GM23338 (cell line): ENCODE results near the gene MAN2B2. TPM values are rescaled to one million over a fixed set of nuclear protein-coding genes. Genes with fewer than 3 reads are reported as not detected.

Experiments
- ATAC-seq: fragments of 200-7000 bp; cut with Tn5 transposase; 3 replicates; pipeline ENCODE4 v1.9.1; 2020
- DNase-seq: peaks from one replicate; pipeline ENCODE4 v3.0.0-alpha.2; 2015; ENCODE audit warnings: low spot score
- H2AFZ ChIP-seq: fragments of 200-600 bp; sonication (generic); 2 replicates; pipeline ENCODE4 v1.8.0; 2016; ENCODE audit warnings: antibody characterized with exemption, mild to moderate bottlenecking, moderate library complexity
- H3F3A ChIP-seq: fragments of 200-600 bp; sonication (generic); replicated peaks from 2 replicates; pipeline ENCODE4 v1.8.0; 2017; ENCODE audit warnings: antibody characterized with exemption, mixed run types, low read depth
- H3K27ac ChIP-seq: fragments of 200-600 bp; sonication (generic); 2 replicates; pipeline ENCODE4 v1.6.1; 2016; ENCODE audit warnings: low read depth
- H3K27me3 ChIP-seq: fragments of 200-600 bp; sonication (generic); 2 replicates; pipeline ENCODE4 v1.8.0; 2016; ENCODE audit warnings: mild to moderate bottlenecking, mixed run types, moderate library complexity; ENCODE audit not compliant: insufficient read depth
- H3K36me3 ChIP-seq: fragments of 200-600 bp; sonication (generic); 2 replicates; pipeline ENCODE4 v1.8.0; 2016; ENCODE audit warnings: mild to moderate bottlenecking; ENCODE audit not compliant: insufficient read depth
- H3K4me1 ChIP-seq: fragments of 200-600 bp; sonication (generic); 2 replicates; pipeline ENCODE4 v1.8.0; 2016; ENCODE audit warnings: mild to moderate bottlenecking, moderate library complexity; ENCODE audit not compliant: insufficient read depth
- H3K4me2 ChIP-seq: fragments of 200-600 bp; sonication (generic); 2 replicates; pipeline ENCODE4 v1.7.1; 2017; ENCODE audit warnings: mixed run types
- H3K4me3 ChIP-seq: fragments of 200-600 bp; sonication (generic); 2 replicates; pipeline ENCODE4 v1.6.1; 2016; ENCODE audit warnings: mixed run types
- H3K79me2 ChIP-seq: fragments of 200-600 bp; sonication (generic); replicated peaks from 2 replicates; pipeline ENCODE4 v1.8.0; 2017; ENCODE audit warnings: mild to moderate bottlenecking; ENCODE audit not compliant: insufficient read depth
- H3K9me2 ChIP-seq: fragments of 200-600 bp; sonication (generic); 2 replicates; pipeline ENCODE4 v1.8.0; 2017; ENCODE audit not compliant: insufficient read depth
- H4K20me1 ChIP-seq: fragments of 200-600 bp; sonication (generic); replicated peaks from 2 replicates; pipeline ENCODE4 v1.8.0; 2017; ENCODE audit warnings: mild to moderate bottlenecking; ENCODE audit not compliant: insufficient read depth
- H3K27ac Mint-ChIP-seq: 2 replicates; pipeline ENCODE4 v1.8.0; 2020; ENCODE audit warnings: inconsistent platforms, mild to moderate bottlenecking, moderate library complexity, mixed read lengths
- H3K27me3 Mint-ChIP-seq: 3 replicates; pipeline ENCODE4 v1.8.0; 2022; ENCODE audit warnings: low read depth, mild to moderate bottlenecking, moderate library complexity, mixed read lengths, inconsistent platforms; ENCODE audit not compliant: insufficient read depth, poor library complexity
- H3K36me3 Mint-ChIP-seq: 3 replicates; pipeline ENCODE4 v1.8.0; 2021; ENCODE audit warnings: low read depth, mild to moderate bottlenecking, inconsistent platforms, moderate library complexity, mixed read lengths
- H3K4me1 Mint-ChIP-seq: 3 replicates; pipeline ENCODE4 v1.8.0; 2020; ENCODE audit warnings: mild to moderate bottlenecking, inconsistent platforms, mixed read lengths
- H3K4me3 Mint-ChIP-seq: 3 replicates; pipeline ENCODE4 v1.8.0; 2021; ENCODE audit warnings: moderate library complexity, mild to moderate bottlenecking, inconsistent platforms, mixed read lengths
- H3K9me3 Mint-ChIP-seq: 3 replicates; pipeline ENCODE4 v1.8.0; 2020; ENCODE audit warnings: moderate library complexity, mild to moderate bottlenecking, inconsistent platforms, mixed read lengths
- CREB1 ChIP-seq: fragments of 250-450 bp; sonication (Bioruptor Pico); IDR thresholded peaks from 2 replicates; pipeline ENCODE4 v1.5.0; 2020; ENCODE audit warnings: low read depth, mild to moderate bottlenecking, moderate library complexity
- EZH2 ChIP-seq: fragments of 200-600 bp; sonication (generic); IDR thresholded peaks from one replicate; pipeline ENCODE4 v1.8.0; 2017; ENCODE audit warnings: antibody characterized with exemption, mild to moderate bottlenecking, low read depth; ENCODE audit not compliant: unreplicated experiment
- EZH2phosphoT487 ChIP-seq: fragments of 200-600 bp; sonication (generic); IDR thresholded peaks from one replicate; pipeline ENCODE4 v1.8.1; 2018; ENCODE audit warnings: antibody characterized with exemption; ENCODE audit not compliant: unreplicated experiment
- JUNB ChIP-seq: IDR thresholded peaks from one replicate; pipeline ENCODE4 v1.6.1; 2016; ENCODE audit warnings: antibody characterized with exemption; ENCODE audit not compliant: unreplicated experiment
- NANOG ChIP-seq: IDR thresholded peaks from 2 replicates; pipeline ENCODE4 v1.6.1; 2016; ENCODE audit warnings: antibody characterized with exemption, borderline replicate concordance
- POLR2AphosphoS5 ChIP-seq: IDR thresholded peaks from 2 replicates; pipeline ENCODE4 v1.6.1; 2016; ENCODE audit warnings: antibody characterized with exemption, low read depth
- STAT1 ChIP-seq: IDR thresholded peaks from one replicate; pipeline ENCODE4 v1.6.1; 2016; ENCODE audit warnings: antibody characterized with exemption; ENCODE audit not compliant: unreplicated experiment
- ZNF114 ChIP-seq: fragments of 250-450 bp; sonication (Bioruptor Pico); IDR thresholded peaks from 2 replicates; pipeline ENCODE4 v1.5.0; 2020; ENCODE audit warnings: mild to moderate bottlenecking, moderate library complexity
- ZNF331 ChIP-seq: fragments of 250-450 bp; sonication (Bioruptor Pico); IDR thresholded peaks from 2 replicates; pipeline ENCODE4 v1.5.0; 2020; ENCODE audit warnings: low read depth, mild to moderate bottlenecking, moderate library complexity
- ZNF462 ChIP-seq: fragments of 250-450 bp; sonication (Bioruptor Pico); IDR thresholded peaks from 2 replicates; pipeline ENCODE4 v1.5.0; 2020; ENCODE audit warnings: mild to moderate bottlenecking, moderate library complexity
- polyA plus RNA-seq: library from polyadenylated mRNA; unstranded; fragments of >200 nt; fragmentation: Nextera tagmentation; extraction: Ambion mirVana; gene quantifications from 2 replicates; pipeline ENCODE4 v1.2.1, GENCODE V29; 2016
- total RNA-seq: library from RNA; depleted of rRNA; stranded (reverse); fragments of >200 nt; shearing (Covaris generic); gene quantifications from 2 replicates; pipeline ENCODE4 v1.2.3, GENCODE V29; 2014
- TF ChIP-seq, protein P1 (sequence below), 2 experiments: fragments of 200-600 bp in 1 of 2; sonication (generic) in 1 of 2; conservative IDR thresholded peaks; 2 replicates each; pipeline versions ENCODE4 v1.5.1 to v1.6.1; 2016 to 2017; ENCODE audit warnings: antibody characterized with exemption in 2 of 2, low read depth in 2 of 2, mild to moderate bottlenecking in 2 of 2, moderate library complexity in 1 of 2
- TF ChIP-seq, protein P2 (sequence below): IDR thresholded peaks from 2 replicates; pipeline ENCODE4 v1.6.1; 2016; ENCODE audit warnings: antibody characterized with exemption
- TF ChIP-seq, protein P3 (sequence below): IDR thresholded peaks from one replicate; pipeline ENCODE4 v1.6.1; 2018; ENCODE audit warnings: antibody characterized with exemption; ENCODE audit not compliant: unreplicated experiment

The MAN2B2 gene
- total and polyA plus RNA-seq, 2 experiments from 2014 or later, result 1.6 to 6.9 TPM

DNA sequence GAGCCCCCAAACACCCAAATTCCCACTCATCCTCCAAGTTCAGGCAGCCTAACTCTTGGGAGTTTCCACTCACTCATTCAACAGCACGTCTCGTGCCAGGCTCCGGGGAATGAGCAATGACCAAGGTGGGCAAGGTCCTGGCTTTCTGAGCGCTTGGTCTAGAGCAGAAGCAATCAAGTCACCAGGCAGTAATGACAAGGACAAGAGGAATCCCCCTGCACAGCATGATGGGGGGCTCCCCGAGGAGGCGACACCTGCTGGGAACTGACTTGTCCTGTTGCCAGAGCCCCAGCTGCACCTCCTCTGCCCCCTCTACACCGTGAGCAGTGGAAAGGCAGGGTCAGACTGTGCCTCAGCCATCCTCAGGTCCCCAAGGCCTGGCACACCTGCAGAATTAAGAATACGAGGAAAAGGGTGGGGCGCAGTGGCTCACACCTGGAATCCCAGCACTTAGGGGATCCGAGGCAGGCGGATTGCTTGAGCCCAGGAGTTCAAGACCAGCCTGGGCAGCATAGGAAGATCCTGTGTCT lies 39.8 kb downstream of the MAN2B2 start:
- H3K4me1 ChIP-seq, result no peaks in the 10 kb centered on the region
- H3K27me3 Mint-ChIP-seq, result peaks cover 13% of the 10 kb centered on the region
- no peak overlapping the region for H3K27ac Mint-ChIP-seq

More for the DNA sequence above, 39.8 kb downstream of the MAN2B2 start:
- H3K9me2 ChIP-seq, result no peaks in the 10 kb centered on the region
- H3K27me3 ChIP-seq, result no peaks in the 10 kb centered on the region
- H3K4me2 ChIP-seq, result no peak overlapping the region
- no peaks in the 10 kb centered on the region for H4K20me1 ChIP-seq
- Mint-ChIP-seq H3K36me3 (peaks cover 10% of the 10 kb centered on the region; the same call in 2 of the 3 replicates), H3K4me3 (no peak overlapping the region), H3K9me3 (no peaks in the 10 kb centered on the region), H3K4me1 (no peaks in the 10 kb centered on the region)
- no peaks in the 10 kb centered on the region for H3F3A ChIP-seq
- no peaks in the 10 kb centered on the region for H3K79me2 ChIP-seq
- H3K27ac ChIP-seq, result no peak overlapping the region
- TF ChIP-seq EZH2 (no peak), CREB1 (CRISPR knock-in tag) (no peak), ZNF114 (CRISPR knock-in tag) (no peak), NANOG (no peak), JUNB (no peak), ZNF331 (CRISPR knock-in tag) (no peak), STAT1 (no peak), EZH2phosphoT487 (no peak), ZNF462 (CRISPR knock-in tag) (no peak), POLR2AphosphoS5 (no peak)
- TF ChIP-seq, protein P1, sequence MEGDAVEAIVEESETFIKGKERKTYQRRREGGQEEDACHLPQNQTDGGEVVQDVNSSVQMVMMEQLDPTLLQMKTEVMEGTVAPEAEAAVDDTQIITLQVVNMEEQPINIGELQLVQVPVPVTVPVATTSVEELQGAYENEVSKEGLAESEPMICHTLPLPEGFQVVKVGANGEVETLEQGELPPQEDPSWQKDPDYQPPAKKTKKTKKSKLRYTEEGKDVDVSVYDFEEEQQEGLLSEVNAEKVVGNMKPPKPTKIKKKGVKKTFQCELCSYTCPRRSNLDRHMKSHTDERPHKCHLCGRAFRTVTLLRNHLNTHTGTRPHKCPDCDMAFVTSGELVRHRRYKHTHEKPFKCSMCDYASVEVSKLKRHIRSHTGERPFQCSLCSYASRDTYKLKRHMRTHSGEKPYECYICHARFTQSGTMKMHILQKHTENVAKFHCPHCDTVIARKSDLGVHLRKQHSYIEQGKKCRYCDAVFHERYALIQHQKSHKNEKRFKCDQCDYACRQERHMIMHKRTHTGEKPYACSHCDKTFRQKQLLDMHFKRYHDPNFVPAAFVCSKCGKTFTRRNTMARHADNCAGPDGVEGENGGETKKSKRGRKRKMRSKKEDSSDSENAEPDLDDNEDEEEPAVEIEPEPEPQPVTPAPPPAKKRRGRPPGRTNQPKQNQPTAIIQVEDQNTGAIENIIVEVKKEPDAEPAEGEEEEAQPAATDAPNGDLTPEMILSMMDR (conservative IDR thresholded peaks at IDR 0.05; ENCODE audit: low read depth in 2 of 2), result no peak
- TF ChIP-seq, protein P2, sequence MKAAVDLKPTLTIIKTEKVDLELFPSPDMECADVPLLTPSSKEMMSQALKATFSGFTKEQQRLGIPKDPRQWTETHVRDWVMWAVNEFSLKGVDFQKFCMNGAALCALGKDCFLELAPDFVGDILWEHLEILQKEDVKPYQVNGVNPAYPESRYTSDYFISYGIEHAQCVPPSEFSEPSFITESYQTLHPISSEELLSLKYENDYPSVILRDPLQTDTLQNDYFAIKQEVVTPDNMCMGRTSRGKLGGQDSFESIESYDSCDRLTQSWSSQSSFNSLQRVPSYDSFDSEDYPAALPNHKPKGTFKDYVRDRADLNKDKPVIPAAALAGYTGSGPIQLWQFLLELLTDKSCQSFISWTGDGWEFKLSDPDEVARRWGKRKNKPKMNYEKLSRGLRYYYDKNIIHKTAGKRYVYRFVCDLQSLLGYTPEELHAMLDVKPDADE, result no peak
- TF ChIP-seq, protein P3, sequence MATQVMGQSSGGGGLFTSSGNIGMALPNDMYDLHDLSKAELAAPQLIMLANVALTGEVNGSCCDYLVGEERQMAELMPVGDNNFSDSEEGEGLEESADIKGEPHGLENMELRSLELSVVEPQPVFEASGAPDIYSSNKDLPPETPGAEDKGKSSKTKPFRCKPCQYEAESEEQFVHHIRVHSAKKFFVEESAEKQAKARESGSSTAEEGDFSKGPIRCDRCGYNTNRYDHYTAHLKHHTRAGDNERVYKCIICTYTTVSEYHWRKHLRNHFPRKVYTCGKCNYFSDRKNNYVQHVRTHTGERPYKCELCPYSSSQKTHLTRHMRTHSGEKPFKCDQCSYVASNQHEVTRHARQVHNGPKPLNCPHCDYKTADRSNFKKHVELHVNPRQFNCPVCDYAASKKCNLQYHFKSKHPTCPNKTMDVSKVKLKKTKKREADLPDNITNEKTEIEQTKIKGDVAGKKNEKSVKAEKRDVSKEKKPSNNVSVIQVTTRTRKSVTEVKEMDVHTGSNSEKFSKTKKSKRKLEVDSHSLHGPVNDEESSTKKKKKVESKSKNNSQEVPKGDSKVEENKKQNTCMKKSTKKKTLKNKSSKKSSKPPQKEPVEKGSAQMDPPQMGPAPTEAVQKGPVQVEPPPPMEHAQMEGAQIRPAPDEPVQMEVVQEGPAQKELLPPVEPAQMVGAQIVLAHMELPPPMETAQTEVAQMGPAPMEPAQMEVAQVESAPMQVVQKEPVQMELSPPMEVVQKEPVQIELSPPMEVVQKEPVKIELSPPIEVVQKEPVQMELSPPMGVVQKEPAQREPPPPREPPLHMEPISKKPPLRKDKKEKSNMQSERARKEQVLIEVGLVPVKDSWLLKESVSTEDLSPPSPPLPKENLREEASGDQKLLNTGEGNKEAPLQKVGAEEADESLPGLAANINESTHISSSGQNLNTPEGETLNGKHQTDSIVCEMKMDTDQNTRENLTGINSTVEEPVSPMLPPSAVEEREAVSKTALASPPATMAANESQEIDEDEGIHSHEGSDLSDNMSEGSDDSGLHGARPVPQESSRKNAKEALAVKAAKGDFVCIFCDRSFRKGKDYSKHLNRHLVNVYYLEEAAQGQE, result no peak
- no peaks in the 10 kb centered on the region for H3K36me3 ChIP-seq
- ATAC-seq (no peak), DNase-seq (no peak)
- H2AFZ ChIP-seq, result no peak overlapping the region
- no peak overlapping the region for H3K4me3 ChIP-seq
